Activated CD8-positive, alpha-beta memory T cell treated with anti-CD3 and anti-CD28 coated beads, Interleukin-2, amount 10 ng/mL, durations not matched to agents 7 days and 5 days (primary cell): ENCODE data around the gene CDKAL1. TPM values are rescaled to one million over a fixed set of nuclear protein-coding genes. Genes with fewer than 3 reads are reported as not detected.

Experiments used
- ATAC-seq: fragments of 150-1000 bp; cut with Tn5 transposase; one replicate; pipeline ENCODE4 v1.10.0; 2021; ENCODE audit warnings: moderate library complexity
- CTCF ChIA-PET: fragments of 350-600 bp; sonication (Branson Sonifier 250); formaldehyde crosslinking; loops from one replicate; lab custom pipeline; 2021; ENCODE audit warnings: antibody characterized with exemption; lab: Charles Lee
- DNase-seq: peaks from one replicate; pipeline ENCODE4 v3.0.0-alpha.2; 2020
- H3K27ac Mint-ChIP-seq: one replicate; pipeline ENCODE4 v1.8.0; 2021; ENCODE audit warnings: mild to moderate bottlenecking, mixed read lengths
- H3K27me3 Mint-ChIP-seq: one replicate; pipeline ENCODE4 v1.8.0; 2021; ENCODE audit warnings: mixed read lengths
- H3K36me3 Mint-ChIP-seq: one replicate; pipeline ENCODE4 v1.8.0; 2021; ENCODE audit warnings: mild to moderate bottlenecking, mixed read lengths
- H3K4me1 Mint-ChIP-seq: one replicate; pipeline ENCODE4 v1.8.0; 2021; ENCODE audit warnings: mixed read lengths
- H3K4me3 Mint-ChIP-seq: one replicate; pipeline ENCODE4 v1.8.0; 2021; ENCODE audit warnings: mild to moderate bottlenecking, moderate library complexity, mixed read lengths
- H3K9me3 Mint-ChIP-seq: one replicate; pipeline ENCODE4 v1.8.0; 2022; ENCODE audit warnings: low read depth, mixed read lengths
- total RNA-seq, 2 experiments: library from RNA; stranded (reverse); gene quantifications; one replicate each; pipeline ENCODE4 v1.2.3, GENCODE V29; 2021

CDKAL1 gene
- total RNA-seq, 2 experiments from 2014 or later, result 27.9 to 30.0 TPM

DNA sequence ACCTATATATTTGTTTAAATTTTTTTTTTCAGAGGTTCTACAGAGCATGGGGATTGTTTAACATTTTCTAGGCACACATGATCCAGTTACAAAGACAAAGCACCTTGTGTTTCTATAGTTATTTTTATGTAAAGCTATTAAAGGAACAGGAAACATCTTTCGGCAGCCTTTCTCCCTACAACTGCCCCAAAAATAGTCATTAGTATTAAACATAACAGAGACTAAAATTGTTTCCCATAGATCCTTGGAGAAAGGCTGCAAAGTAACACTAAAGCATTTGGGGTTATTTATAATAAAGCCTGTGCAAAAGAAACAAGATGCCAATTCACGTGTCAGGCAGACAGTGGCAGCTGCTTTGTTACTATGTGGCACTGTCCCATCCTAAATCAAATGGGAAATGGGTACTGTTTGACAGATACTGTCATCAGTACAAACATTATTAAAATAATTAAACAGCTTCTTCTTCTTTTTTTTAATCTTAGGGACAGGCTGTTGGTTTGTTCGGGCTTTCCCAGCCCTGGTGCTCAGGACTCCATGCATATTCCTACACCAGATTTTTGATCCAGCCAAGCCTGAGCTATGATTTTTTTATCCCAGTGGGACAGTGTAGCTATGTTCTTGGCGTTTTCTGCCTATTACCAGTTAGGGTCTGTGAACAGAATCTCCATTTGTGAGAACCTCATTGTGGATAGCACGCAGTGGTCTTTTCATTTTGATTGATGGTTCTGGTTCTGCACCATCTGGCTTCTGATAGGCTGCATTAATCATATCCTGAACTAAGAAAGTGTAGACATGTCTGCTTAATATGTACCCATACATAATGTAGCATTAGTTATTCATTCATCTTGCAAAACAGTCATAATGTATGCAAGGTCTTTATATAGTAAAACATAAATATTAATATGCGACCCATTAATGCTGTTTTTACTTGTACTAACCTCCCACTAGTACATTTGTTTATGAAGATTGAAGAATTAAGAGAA lies 598.9 kb downstream of the CDKAL1 start:
- DNase-seq, result no peak
- ATAC-seq, result no peak
- CTCF ChIA-PET, result no interaction called here
- Mint-ChIP-seq H3K4me1 (no peaks in the 10 kb centered on the region), H3K9me3 (no peaks in the 10 kb centered on the region), H3K36me3 (no peaks in the 10 kb centered on the region), H3K27ac (no peak overlapping the region), H3K27me3 (no peaks in the 10 kb centered on the region), H3K4me3 (no peak overlapping the region)

DNA sequence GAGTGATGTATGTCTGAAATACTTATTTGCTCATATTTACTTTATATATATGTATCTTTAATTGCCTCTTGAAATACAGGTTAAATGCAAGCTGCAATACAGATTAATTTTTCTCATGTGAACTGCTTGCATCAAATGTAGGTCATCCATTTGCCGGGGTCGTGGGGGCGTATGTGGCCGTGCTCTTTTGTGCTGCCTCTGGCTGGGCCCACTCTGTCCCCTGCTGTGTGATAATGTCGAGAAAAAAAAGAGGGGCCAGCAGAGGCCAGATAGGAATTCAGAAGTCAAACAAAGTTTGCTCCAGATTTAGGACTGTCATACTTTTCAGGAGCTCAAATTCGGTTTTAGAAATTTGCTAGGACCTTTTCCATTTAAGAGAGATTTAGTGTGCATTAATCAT lies 599.6 kb downstream of the CDKAL1 start:
- DNase-seq, result no peak
- no peak for ATAC-seq
- H3K27me3 Mint-ChIP-seq, result no peaks in the 10 kb centered on the region
- H3K27ac Mint-ChIP-seq, result no peak overlapping the region
- H3K9me3 Mint-ChIP-seq, result no peaks in the 10 kb centered on the region
- H3K4me1 Mint-ChIP-seq, result no peaks in the 10 kb centered on the region
- no peak overlapping the region for H3K4me3 Mint-ChIP-seq
- CTCF ChIA-PET, result no interaction called here
- H3K36me3 Mint-ChIP-seq, result no peaks in the 10 kb centered on the region

DNA sequence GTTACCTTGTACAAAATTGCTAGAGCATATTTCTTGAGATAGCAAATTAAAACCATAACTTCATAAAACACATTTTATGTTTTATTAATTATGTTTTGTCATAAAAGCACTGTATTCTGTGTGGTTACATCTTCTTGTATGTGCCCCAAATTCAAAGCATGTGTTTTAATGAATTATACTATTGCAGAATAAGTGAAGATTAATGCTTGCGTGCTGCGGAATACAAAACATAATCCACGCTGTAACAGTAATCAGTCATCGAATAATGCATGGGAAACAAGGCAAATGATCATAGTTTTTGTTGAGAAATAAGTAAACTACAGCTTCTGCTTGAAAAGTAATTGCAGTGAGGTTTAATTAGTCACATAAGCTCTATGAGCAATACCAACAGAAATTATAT lies 600.1 kb downstream of the CDKAL1 start:
- Mint-ChIP-seq H3K27me3 (no peaks in the 10 kb centered on the region), H3K27ac (no peak overlapping the region), H3K36me3 (no peaks in the 10 kb centered on the region), H3K4me3 (no peak overlapping the region), H3K9me3 (no peaks in the 10 kb centered on the region), H3K4me1 (no peaks in the 10 kb centered on the region)
- ATAC-seq (no peak), DNase-seq (no peak)
- CTCF ChIA-PET, result no interaction called here

DNA sequence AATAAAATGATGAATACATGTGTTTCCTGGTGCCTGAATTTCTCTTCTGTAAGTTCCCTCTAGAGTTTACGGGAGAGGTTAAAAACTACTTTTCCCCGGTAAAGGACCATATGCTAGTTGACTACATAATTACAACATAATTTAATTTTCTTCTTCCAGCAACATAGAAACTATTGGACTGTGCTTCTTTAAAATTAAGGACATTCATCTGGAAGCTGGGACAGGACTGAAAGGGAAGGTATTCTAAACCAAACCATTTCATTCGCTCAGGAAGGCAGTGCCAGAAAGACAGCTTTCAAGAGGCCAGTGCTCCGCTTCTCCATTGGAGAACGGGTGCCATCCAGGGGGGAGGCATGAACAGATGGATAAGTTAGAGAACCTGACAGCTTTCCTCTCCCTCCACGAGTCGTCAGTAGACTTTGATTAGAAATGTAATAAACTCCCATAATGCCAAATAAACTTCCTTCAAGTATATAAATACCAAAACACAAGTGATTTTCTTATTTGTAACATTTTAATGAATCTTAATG lies 601.3 kb downstream of the CDKAL1 start:
- CTCF ChIA-PET, result no interaction called here
- H3K27me3 Mint-ChIP-seq, result no peaks in the 10 kb centered on the region
- ATAC-seq, result no peak
- peaks cover 2% of the 10 kb centered on the region for H3K36me3 Mint-ChIP-seq
- H3K9me3 Mint-ChIP-seq, result no peaks in the 10 kb centered on the region
- no peak overlapping the region for H3K27ac Mint-ChIP-seq
- no peaks in the 10 kb centered on the region for H3K4me1 Mint-ChIP-seq
- no peak for DNase-seq
- H3K4me3 Mint-ChIP-seq, result no peak overlapping the region

DNA sequence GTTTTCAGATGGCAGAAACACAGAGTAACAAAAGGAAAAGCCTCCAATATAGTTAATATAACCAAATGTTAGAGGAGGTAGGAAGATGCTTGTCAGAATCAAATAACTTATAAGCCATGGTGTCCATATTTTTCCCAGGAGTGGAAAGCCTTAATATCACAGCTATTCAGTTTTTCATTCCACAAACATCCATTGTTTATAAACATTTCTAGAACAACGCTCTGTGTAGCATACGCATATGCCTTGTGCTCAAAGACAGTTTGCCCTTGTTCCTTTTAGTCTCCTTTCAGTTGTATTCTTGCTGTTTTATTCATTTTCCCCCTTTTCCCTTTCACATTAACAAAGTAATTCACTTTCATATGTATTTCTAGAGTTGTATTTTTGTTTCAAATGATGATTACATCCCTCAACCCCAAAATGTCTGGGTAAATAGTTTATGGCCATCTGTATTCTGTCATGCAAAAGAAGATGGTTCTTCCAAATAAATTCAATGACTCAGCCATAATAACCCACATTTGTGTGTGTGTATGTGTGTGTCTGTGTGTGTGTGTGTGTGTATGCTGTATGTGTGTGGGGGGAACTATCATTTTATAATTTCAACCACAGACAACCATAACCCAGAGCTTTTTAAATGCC lies 603.6 kb downstream of the CDKAL1 start:
- Mint-ChIP-seq H3K9me3 (no peaks in the 10 kb centered on the region), H3K27ac (no peak overlapping the region), H3K4me3 (no peak overlapping the region), H3K36me3 (peaks cover 2% of the 10 kb centered on the region), H3K4me1 (no peaks in the 10 kb centered on the region), H3K27me3 (no peaks in the 10 kb centered on the region)
- CTCF ChIA-PET, result no interaction called here
- DNase-seq, result no peak
- ATAC-seq, result no peak

DNA sequence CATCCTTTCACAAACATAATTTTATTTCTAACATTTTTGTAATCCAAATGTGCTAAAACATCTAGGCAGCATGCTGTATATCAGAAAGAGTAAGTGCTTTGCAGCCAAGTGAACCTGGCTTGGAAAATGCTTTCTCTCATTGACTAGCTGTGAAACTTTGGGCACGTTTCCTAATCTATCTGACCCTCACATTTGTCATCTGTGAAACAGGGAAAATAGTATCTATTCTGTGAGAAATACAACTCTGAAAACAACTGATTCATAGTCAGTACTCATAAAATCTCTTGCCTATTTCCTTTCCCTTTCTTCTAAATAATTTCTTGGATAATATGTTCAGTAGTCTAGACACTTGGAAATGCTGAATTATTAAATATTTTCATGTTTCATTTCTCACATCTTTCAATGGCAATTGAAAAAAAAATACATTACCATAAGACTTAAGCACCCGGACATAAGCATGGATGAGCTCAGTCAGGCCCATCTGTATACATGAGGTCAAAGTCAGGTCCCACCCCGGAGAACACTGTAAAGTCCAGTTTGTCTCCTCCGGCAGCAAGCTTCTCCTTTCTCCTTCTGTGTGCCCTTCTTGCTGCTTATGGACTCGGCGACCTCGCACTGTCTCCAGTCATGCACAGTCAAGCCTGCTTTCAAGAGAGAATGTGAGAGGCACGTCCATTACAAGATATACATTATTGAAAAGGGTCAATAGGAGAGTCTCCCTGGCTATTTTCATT lies 604.2 kb downstream of the CDKAL1 start:
- Mint-ChIP-seq H3K36me3 (peaks cover 2% of the 10 kb centered on the region), H3K9me3 (no peaks in the 10 kb centered on the region), H3K4me1 (no peaks in the 10 kb centered on the region), H3K4me3 (no peak overlapping the region), H3K27me3 (no peaks in the 10 kb centered on the region), H3K27ac (no peak overlapping the region)
- CTCF ChIA-PET, result no interaction called here
- no peak for DNase-seq
- ATAC-seq, result no peak

DNA sequence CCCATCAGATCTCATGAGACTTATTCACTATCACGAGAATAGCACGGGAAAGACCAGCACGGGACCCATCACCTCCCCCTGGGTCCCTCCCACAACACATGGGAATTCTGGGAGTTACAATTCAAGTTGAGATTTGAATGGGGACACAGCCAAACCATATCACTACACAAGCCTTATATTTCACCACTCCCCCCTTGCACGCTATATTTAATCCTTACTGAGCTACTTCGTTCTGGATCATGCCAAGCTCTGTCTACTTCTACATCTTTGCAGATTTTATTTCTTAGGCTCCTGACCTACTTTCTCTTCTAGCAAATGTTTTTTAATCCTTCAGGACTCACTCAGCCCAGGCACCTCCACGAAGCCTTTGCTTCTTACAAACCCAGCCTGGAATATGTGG lies 606.7 kb downstream of the CDKAL1 start:
- H3K27ac Mint-ChIP-seq, result no peak overlapping the region
- CTCF ChIA-PET, result no interaction called here
- no peak for ATAC-seq

DNA sequence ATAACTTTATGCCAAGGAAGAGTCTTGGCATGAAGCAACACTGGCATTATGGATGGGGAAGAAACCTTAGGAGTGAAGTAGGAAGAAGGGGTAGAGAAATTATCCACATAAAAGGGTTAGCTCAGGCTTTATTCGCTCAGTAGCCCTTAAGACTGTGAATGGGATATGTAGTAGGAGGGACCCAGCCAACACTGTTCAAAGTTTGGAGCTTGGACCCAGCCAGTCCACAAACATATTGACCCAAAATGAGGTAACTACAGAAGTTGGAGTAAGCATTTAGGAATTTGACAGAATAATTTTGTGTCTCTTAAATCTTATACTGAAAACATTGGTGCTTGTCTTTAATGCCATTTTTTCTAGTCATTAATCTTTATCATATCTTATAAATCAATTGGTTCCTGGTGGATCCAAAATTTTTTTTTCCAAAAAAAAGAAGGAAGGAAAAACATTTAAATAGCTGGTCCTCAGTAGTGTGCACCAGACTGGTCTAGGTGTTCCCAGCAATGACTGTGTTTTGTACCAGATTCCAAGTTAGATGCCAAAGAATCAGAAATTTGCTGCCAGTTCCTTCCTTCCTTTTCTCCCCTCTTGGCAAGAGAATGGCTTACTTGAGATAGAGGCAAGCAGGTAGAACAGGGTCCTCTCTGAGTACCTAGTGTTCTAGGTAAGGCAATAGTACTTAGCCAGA lies 607.5 kb downstream of the CDKAL1 start:
- CTCF ChIA-PET, result no interaction called here
- Mint-ChIP-seq H3K9me3 (no peaks in the 10 kb centered on the region), H3K4me3 (no peak overlapping the region), H3K27me3 (no peaks in the 10 kb centered on the region), H3K4me1 (no peaks in the 10 kb centered on the region), H3K27ac (no peak overlapping the region), H3K36me3 (peaks cover 2% of the 10 kb centered on the region)
- ATAC-seq (no peak), DNase-seq (no peak)

More for the DNA sequence above, 606.7 kb downstream of the CDKAL1 start:
- Mint-ChIP-seq H3K4me1 (no peaks in the 10 kb centered on the region), H3K4me3 (no peak overlapping the region), H3K9me3 (no peaks in the 10 kb centered on the region), H3K27me3 (no peaks in the 10 kb centered on the region), H3K36me3 (peaks cover 2% of the 10 kb centered on the region)
- no peak for DNase-seq

DNA sequence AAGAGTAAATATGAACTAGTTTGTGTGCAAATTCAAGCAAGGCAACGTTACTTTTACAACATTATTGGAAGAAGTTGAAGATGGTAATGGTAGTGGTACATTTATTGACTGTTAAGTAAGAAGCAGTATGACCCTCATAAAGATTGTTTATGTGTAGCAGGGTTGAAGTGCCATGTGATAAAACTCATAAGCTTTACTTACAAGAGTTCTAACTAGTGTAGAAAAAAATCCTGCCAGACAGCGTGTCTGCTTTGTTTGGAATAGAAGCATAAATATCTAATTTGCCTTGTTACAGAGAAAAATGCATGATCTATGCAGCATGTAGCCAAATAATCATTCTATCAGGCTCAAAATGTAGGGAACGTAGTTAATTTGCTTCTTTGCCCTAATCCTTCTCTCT lies 608.5 kb downstream of the CDKAL1 start:
- Mint-ChIP-seq H3K36me3 (peaks cover 2% of the 10 kb centered on the region), H3K27ac (no peak overlapping the region), H3K9me3 (no peaks in the 10 kb centered on the region), H3K4me1 (no peaks in the 10 kb centered on the region), H3K27me3 (no peaks in the 10 kb centered on the region), H3K4me3 (no peak overlapping the region)
- CTCF ChIA-PET, result no interaction called here
- DNase-seq, result no peak
- ATAC-seq, result no peak

DNA sequence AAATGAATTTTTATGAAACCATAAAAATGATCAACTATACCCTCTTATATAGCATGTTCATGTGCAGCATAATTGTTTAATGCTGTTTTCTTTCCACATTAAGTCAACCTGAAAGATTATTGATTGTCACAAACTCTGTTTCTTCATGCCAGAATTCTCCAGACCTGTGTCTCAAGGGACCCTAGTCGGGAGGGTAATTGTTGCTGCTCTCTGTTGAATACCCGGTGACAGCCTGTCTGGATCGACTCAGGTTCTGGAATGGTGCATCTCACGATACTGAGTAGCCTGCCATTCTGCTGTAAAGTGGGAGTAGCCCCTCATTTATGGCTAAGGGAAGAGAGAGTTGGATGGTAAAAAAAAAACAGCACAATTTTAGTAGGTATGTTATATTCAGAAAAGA lies 609.4 kb downstream of the CDKAL1 start:
- no peak for ATAC-seq
- Mint-ChIP-seq H3K36me3 (peaks cover 2% of the 10 kb centered on the region), H3K27me3 (no peaks in the 10 kb centered on the region), H3K9me3 (no peaks in the 10 kb centered on the region), H3K4me3 (no peak overlapping the region), H3K27ac (no peak overlapping the region), H3K4me1 (no peaks in the 10 kb centered on the region)
- no peak for DNase-seq
- CTCF ChIA-PET, result no interaction called here

DNA sequence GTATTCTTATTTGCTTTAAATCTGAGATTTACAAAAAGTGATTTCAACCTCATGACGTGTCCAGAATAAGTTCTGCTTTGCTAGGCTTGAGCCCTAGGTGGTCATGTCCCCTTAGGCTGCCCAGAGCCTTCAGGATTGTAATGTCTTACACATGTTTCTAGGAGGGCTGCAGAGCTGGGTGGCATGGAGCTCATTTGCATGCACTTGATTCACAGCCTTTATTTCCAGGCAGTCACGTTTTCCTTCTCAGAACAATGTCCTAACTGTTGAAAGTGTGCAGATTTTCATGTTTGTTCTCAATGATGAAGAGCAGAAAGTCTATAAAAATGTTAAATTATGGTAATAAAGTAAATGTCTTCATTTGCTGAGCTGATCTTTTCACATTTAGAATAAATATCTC lies 610.7 kb downstream of the CDKAL1 start:
- peaks cover under 1% of the 10 kb centered on the region for H3K36me3 Mint-ChIP-seq
- H3K9me3 Mint-ChIP-seq, result no peaks in the 10 kb centered on the region
- no peak overlapping the region for H3K4me3 Mint-ChIP-seq
- no peak for DNase-seq
- ATAC-seq, result no peak
- CTCF ChIA-PET, result no interaction called here
- H3K4me1 Mint-ChIP-seq, result no peaks in the 10 kb centered on the region
- no peaks in the 10 kb centered on the region for H3K27me3 Mint-ChIP-seq
- no peak overlapping the region for H3K27ac Mint-ChIP-seq

DNA sequence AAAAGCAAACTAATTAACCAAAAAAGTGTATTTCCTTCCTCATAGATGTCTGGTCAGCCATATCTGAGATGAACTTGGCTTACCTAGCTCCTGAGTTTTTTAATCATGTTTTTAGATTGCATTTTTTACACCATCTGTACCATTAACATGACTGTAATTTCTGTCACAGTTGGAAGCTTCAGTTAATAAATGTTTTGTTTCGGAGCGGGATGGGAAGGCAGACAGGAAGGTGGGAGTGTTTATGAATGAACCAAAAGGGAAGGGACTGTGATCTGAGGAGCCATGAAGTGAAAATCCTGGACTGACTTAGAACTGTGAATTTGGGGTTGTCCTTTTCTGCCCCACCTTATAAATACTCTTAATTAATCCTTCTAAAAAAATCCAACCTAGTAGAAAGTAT lies 613.7 kb downstream of the CDKAL1 start:
- H3K9me3 Mint-ChIP-seq, result no peaks in the 10 kb centered on the region
- no peak overlapping the region for H3K4me3 Mint-ChIP-seq
- CTCF ChIA-PET, result interaction anchor here (0.6 kb wide), 1 partner anchor 18 kb away, joined by 4 read pairs; no protein-coding TSS in a partner anchor
- ATAC-seq, result no peak
- no peak for DNase-seq
- H3K36me3 Mint-ChIP-seq, result no peaks in the 10 kb centered on the region
- H3K27ac Mint-ChIP-seq, result no peak overlapping the region
- H3K4me1 Mint-ChIP-seq, result no peaks in the 10 kb centered on the region
- no peaks in the 10 kb centered on the region for H3K27me3 Mint-ChIP-seq

DNA sequence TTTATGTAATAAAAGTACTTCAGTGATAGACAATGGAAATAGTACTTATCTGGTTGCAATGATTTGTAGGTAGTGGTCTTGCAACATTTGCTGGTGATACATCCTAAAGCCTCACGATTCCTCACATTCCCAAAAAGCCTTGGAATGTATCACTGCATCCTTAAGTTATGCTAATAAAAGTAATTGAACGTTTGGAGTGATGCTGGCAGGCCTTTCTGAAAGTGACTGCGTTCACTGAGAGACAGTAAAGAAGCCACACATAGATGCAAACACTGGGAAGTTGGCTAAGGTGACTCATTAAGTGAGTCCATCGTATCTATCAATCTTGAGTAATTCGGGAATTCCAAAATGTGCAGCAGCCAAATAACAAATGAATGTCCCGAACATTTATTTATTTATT lies 615.2 kb downstream of the CDKAL1 start:
- H3K9me3 Mint-ChIP-seq, result no peaks in the 10 kb centered on the region
- CTCF ChIA-PET, result no interaction called here
- H3K4me1 Mint-ChIP-seq, result no peaks in the 10 kb centered on the region
- no peak for DNase-seq
- no peak for ATAC-seq
- no peak overlapping the region for H3K4me3 Mint-ChIP-seq
- no peak overlapping the region for H3K27ac Mint-ChIP-seq
- no peaks in the 10 kb centered on the region for H3K36me3 Mint-ChIP-seq
- H3K27me3 Mint-ChIP-seq, result no peaks in the 10 kb centered on the region
